Spleen (tissue), 7 donors: ENCODE measurements around the gene BAK1.

Experiments
- CTCF ChIP-seq, 11 experiments: fragments of 200-600 bp in 7 of 11; fragments of 450-650 bp in 4 of 11; sonication (generic) in 4 of 11; IDR thresholded peaks in 8 of 11; conservative IDR thresholded peaks in 3 of 11; 1 replicate in 7 of 11; 2 replicates in 4 of 11; pipeline versions ENCODE4 v1.4.0 to v1.8.0; 2016 to 2021; ENCODE audit warnings: antibody characterized with exemption in 11 of 11, inconsistent platforms in 4 of 11, mild to moderate bottlenecking in 1 of 11
- POLR2A ChIP-seq, 3 donors: fragments of 450-650 bp; IDR thresholded peaks; one replicate each; pipeline ENCODE4 v1.5.1; 2017; ENCODE audit warnings: antibody characterized with exemption in 3 of 3, mild to moderate bottlenecking in 1 of 3
- donor health status: DM: no; HTN: no; CAD: no; lungs with moderate emphysema.
- donor health status: DM: no; HTN: no; CAD: no.
- donor health status: DM: no; HTN: no; CAD: no.

- TF ChIP-seq CTCF (IDR thresholded peaks at IDR 0.05 in 8 of 11, conservative IDR thresholded peaks at IDR 0.05 in 3 of 11) (no peak), POLR2A (IDR thresholded peaks at IDR 0.05) (no peak)
Measured at GRCh38 chr6:33610067-33610466, 30.0 kb upstream of the BAK1 start.
